WTC11 (cell line): ENCODE data around the gene PSMG1. TPM values are rescaled to one million over a fixed set of nuclear protein-coding genes. Genes with fewer than 3 reads are reported as not detected.
A peak's percentile ranks its signal among the peaks of the same experiment; 100 is the strongest.

Source experiments
- ATAC-seq: fragments of 200-7000 bp; cut with Tn5 transposase; 2 replicates; pipeline ENCODE4 v1.10.0; 2021; ENCODE audit warnings: mild to moderate bottlenecking, moderate library complexity
- CTCF ChIA-PET: fragments of 300-600 bp; sonication (Branson Sonifier 250); formaldehyde crosslinking; loops from one replicate; lab custom pipeline; 2021; ENCODE audit warnings: antibody characterized with exemption; lab: Charles Lee
- POLR2A ChIA-PET: fragments of 350-600 bp; sonication (Branson Sonifier 250); formaldehyde crosslinking; loops from one replicate; lab custom pipeline; 2021; ENCODE audit warnings: antibody characterized with exemption; lab: Charles Lee
- DNase-seq: peaks from one replicate; pipeline ENCODE4 v3.0.0; 2021; ENCODE audit warnings: low spot score
- H3K27ac Mint-ChIP-seq: 2 replicates; pipeline ENCODE4 v1.8.0; 2021; ENCODE audit warnings: mixed read lengths
- H3K27me3 Mint-ChIP-seq: 2 replicates; pipeline ENCODE4 v1.8.0; 2021; ENCODE audit warnings: low read depth, mild to moderate bottlenecking, moderate library complexity, mixed read lengths
- H3K36me3 Mint-ChIP-seq: 2 replicates; pipeline ENCODE4 v1.8.0; 2021; ENCODE audit warnings: mixed read lengths
- H3K4me1 Mint-ChIP-seq: 2 replicates; pipeline ENCODE4 v1.8.0; 2022; ENCODE audit warnings: mixed read lengths
- H3K4me3 Mint-ChIP-seq: 2 replicates; pipeline ENCODE4 v1.8.0; 2021; ENCODE audit warnings: mild to moderate bottlenecking, moderate library complexity, mixed read lengths
- H3K9me3 Mint-ChIP-seq: 2 replicates; pipeline ENCODE4 v1.8.0; 2021; ENCODE audit warnings: mixed read lengths
- AFF4 ChIP-seq: sonication (generic); formaldehyde crosslinking; IDR thresholded peaks from 2 replicates; pipeline ENCODE4 v1.8.1; 2023; ENCODE audit warnings: mild to moderate bottlenecking, missing genetic modification reagents, borderline replicate concordance
- ATF2 ChIP-seq: sonication (generic); formaldehyde crosslinking; IDR thresholded peaks from 2 replicates; pipeline ENCODE4 v1.8.1; 2022; ENCODE audit warnings: low read depth, missing genetic modification reagents, borderline replicate concordance
- E2F5 ChIP-seq: sonication (generic); formaldehyde crosslinking; IDR thresholded peaks from 2 replicates; pipeline ENCODE4 v1.8.1; 2022; ENCODE audit warnings: mild to moderate bottlenecking, moderate library complexity, missing genetic modification reagents
- ELF4 ChIP-seq: sonication (generic); formaldehyde crosslinking; IDR thresholded peaks from 2 replicates; pipeline ENCODE4 v1.8.1; 2022; ENCODE audit warnings: low read depth, mild to moderate bottlenecking, moderate library complexity, missing genetic modification reagents
- ETV6 ChIP-seq: sonication (generic); formaldehyde crosslinking; IDR thresholded peaks from 2 replicates; pipeline ENCODE4 v1.8.1; 2022; ENCODE audit warnings: mild to moderate bottlenecking, missing genetic modification reagents
- HMGA2 ChIP-seq: fragments of 250-450 bp; sonication (Bioruptor Pico); IDR thresholded peaks from 2 replicates; pipeline ENCODE4 v1.4.0; 2021; ENCODE audit warnings: mild to moderate bottlenecking, moderate library complexity
- JAZF1 ChIP-seq: fragments of 250-450 bp; sonication (Bioruptor Pico); IDR thresholded peaks from 2 replicates; pipeline ENCODE4 v1.9.0; 2021; ENCODE audit warnings: moderate library complexity, mild to moderate bottlenecking, inconsistent platforms
- JUN ChIP-seq: sonication (generic); formaldehyde crosslinking; IDR thresholded peaks from 2 replicates; pipeline ENCODE4 v1.8.0; 2023; ENCODE audit warnings: mild to moderate bottlenecking, missing genetic modification reagents
- MAX ChIP-seq: sonication (generic); formaldehyde crosslinking; IDR thresholded peaks from 2 replicates; pipeline ENCODE4 v1.8.0; 2022; ENCODE audit warnings: mild to moderate bottlenecking, missing genetic modification reagents
- NFATC4 ChIP-seq: fragments of 250-450 bp; sonication (Bioruptor Pico); IDR thresholded peaks from 2 replicates; pipeline ENCODE4 v1.9.0; 2021; ENCODE audit warnings: mild to moderate bottlenecking
- NFE2L1 ChIP-seq: sonication (generic); formaldehyde crosslinking; IDR thresholded peaks from 2 replicates; pipeline ENCODE4 v1.8.1; 2023; ENCODE audit warnings: missing genetic modification reagents
- NFYB ChIP-seq: sonication (generic); formaldehyde crosslinking; conservative IDR thresholded peaks from 2 replicates; pipeline ENCODE4 v1.8.0; 2022; ENCODE audit warnings: low read depth, missing genetic modification reagents
- PRDM15 ChIP-seq: sonication (generic); formaldehyde crosslinking; IDR thresholded peaks from 2 replicates; pipeline ENCODE4 v1.8.0; 2022; ENCODE audit warnings: missing genetic modification reagents
- RORB ChIP-seq: fragments of 250-450 bp; sonication (Bioruptor Pico); IDR thresholded peaks from 2 replicates; pipeline ENCODE4 v1.9.0; 2021; ENCODE audit warnings: mild to moderate bottlenecking
- TEAD4 ChIP-seq: sonication (generic); formaldehyde crosslinking; IDR thresholded peaks from 2 replicates; pipeline ENCODE4 v1.8.0; 2022; ENCODE audit warnings: mild to moderate bottlenecking, missing genetic modification reagents
- ZNF532 ChIP-seq: fragments of 250-450 bp; sonication (Bioruptor Pico); IDR thresholded peaks from 2 replicates; pipeline ENCODE4 v1.9.0; 2021; ENCODE audit warnings: mild to moderate bottlenecking, borderline replicate concordance
- total RNA-seq: library from RNA; stranded (reverse); gene quantifications from 3 replicates; pipeline ENCODE4 v1.2.3, GENCODE V29; 2021

PSMG1 gene
- total RNA-seq, 1 experiment from 2014 or later, result 70.4 TPM

- no peak for TF ChIP-seq ZNF532 (CRISPR knock-in tag)
- no peak for TF ChIP-seq NFYB (CRISPR knock-in tag)
- no peak for TF ChIP-seq NFATC4 (CRISPR knock-in tag)
- no peak for TF ChIP-seq MAX (CRISPR knock-in tag)
- TF ChIP-seq AFF4, result no peak
- TF ChIP-seq, all 79 proteins: peak for 0
Observed at GRCh38 chr21:39182016-39182415, 1.2 kb downstream of the PSMG1 start (continued).

- no peak for DNase-seq
- Mint-ChIP-seq H3K9me3 (no peaks in the 10 kb centered on the region), H3K4me3 (peak overlapping the region; percentile 92), H3K27me3 (no peaks in the 10 kb centered on the region), H3K27ac (no peak overlapping the region), H3K36me3 (peaks cover 28% of the 10 kb centered on the region), H3K4me1 (peaks cover 31% of the 10 kb centered on the region)
- TF ChIP-seq TEAD4 (CRISPR knock-in tag) (no peak), E2F5 (CRISPR knock-in tag) (no peak), MAX (CRISPR knock-in tag) (no peak), NFE2L1 (CRISPR knock-in tag) (no peak)
- no peak for ATAC-seq
- CTCF ChIA-PET, result no interaction called here
- POLR2A ChIA-PET, result no interaction called here
Observed at GRCh38 chr21:39181205-39181818, 1.9 kb downstream of the PSMG1 start.

GRCh38 chr21:39180429-39181019 lies 2.7 kb downstream of the PSMG1 start:
- DNase-seq (no peak), ATAC-seq (no peak)
- no peaks in the 10 kb centered on the region for H3K27me3 Mint-ChIP-seq
- H3K27ac Mint-ChIP-seq, result no peak overlapping the region
- CTCF ChIA-PET, result no interaction called here
- peaks cover 25% of the 10 kb centered on the region for H3K4me1 Mint-ChIP-seq
- H3K4me3 Mint-ChIP-seq, result no peak overlapping the region
- H3K36me3 Mint-ChIP-seq, result peaks cover 34% of the 10 kb centered on the region
- POLR2A ChIA-PET, result no interaction called here
- H3K9me3 Mint-ChIP-seq, result no peaks in the 10 kb centered on the region
- TF ChIP-seq ATF2 (CRISPR knock-in tag) (no peak), JAZF1 (no peak), RORB (CRISPR knock-in tag) (no peak), ELF4 (CRISPR knock-in tag) (no peak), E2F5 (CRISPR knock-in tag) (no peak), JUN (CRISPR knock-in tag) (no peak), PRDM15 (CRISPR knock-in tag) (no peak), HMGA2 (CRISPR knock-in tag) (no peak), ETV6 (CRISPR knock-in tag) (no peak)
